ENCODE results near the gene OR5H2.

DNA sequence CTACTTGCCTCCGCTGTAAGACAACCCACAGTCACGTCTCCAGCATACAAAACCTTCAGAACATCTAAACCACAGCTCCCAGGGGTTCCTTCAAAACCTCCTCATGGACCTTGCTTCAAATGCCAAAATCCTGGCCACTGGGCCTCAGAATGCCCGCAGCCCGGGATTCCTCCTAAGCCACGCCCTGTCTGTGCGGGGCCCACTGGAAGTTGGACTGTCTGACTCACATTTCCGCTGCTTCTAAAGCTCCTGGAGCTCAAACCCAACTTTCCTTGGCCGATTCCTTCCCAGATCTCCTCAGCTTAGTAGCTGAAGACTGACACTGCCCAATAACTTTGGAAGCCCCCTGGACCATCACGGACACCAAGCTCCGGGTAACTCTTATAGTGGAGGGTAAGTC, 36.2 kb upstream of the OR5H2 start:
- TF ChIP-seq, protein P1, sequence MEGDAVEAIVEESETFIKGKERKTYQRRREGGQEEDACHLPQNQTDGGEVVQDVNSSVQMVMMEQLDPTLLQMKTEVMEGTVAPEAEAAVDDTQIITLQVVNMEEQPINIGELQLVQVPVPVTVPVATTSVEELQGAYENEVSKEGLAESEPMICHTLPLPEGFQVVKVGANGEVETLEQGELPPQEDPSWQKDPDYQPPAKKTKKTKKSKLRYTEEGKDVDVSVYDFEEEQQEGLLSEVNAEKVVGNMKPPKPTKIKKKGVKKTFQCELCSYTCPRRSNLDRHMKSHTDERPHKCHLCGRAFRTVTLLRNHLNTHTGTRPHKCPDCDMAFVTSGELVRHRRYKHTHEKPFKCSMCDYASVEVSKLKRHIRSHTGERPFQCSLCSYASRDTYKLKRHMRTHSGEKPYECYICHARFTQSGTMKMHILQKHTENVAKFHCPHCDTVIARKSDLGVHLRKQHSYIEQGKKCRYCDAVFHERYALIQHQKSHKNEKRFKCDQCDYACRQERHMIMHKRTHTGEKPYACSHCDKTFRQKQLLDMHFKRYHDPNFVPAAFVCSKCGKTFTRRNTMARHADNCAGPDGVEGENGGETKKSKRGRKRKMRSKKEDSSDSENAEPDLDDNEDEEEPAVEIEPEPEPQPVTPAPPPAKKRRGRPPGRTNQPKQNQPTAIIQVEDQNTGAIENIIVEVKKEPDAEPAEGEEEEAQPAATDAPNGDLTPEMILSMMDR (IDR thresholded peaks at IDR 0.05; ENCODE audit: borderline replicate concordance, extremely low read depth, low read length, poor library complexity, severe bottlenecking): no peak
- no peak for TF ChIP-seq EZH2 (IDR thresholded peaks at IDR 0.05; ENCODE audit: borderline replicate concordance, low read depth, low read length, severe bottlenecking)
